Measurements from ENCODE around the gene CYREN.
"Not testable (repeated sequence)": the region's sequence is repeated elsewhere in the genome, so short reads cannot be mapped to it uniquely, and the experiment has no call there.

The CYREN gene

DNA sequence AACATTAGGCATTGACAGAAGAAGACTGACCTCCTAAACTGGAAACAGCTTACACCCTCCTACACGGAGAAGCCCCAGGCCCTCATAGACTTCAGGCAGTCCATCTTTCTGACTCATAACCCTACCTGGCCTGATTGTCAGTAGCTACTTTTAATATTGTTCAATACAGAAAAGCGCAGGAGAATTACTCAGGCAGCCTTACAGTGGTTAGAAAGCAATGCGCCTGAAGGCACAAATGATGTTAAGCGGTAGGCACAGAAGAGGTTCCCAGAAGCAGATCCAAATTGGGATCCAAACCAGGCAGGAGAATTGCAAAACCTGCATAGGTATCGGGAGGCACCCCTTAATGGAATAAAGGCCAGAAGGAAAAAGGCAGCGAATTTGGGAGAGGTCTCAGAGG is 5.4 kb upstream of the CYREN start:
- DNase-seq: no peak

DNA sequence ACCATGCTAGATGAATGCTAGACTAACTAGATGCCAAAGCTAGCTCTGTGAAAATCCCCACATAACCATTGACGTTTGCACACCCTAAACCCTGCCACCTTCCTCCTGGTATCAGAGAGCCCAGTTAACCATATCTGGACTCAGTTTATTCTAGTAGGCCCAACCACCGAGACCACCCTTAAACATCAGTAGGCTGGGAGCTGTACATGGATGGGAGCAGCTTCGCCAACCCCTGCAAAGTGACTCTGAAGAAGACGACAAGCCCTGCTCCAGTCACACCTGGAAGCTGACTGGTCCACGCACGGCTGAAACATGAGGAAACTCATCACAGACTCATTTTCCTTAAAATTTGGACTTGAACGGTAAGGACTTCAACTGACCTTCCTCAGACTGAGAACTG is 4.4 kb upstream of the CYREN start:
- DNase-seq: no peak

DNA sequence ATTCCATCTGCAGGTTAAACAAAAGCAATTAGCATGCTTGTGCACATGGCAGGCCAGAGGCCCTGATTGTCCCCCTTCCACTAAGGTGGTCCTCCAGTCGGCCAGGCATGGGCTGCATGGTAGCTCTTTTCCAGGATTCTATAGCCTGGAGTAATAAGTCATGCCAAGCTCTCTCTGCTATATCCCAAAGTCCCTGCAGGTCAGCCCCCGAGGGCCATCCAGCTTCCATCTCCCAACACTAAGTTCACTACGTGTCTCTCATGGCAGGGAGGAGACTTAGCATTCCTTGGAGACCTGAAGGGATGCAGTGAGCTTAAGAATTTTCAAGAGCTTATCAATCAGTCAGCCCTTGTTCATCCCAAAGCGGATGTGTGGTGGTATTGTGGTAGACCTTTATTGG is 3.4 kb upstream of the CYREN start:
- not testable (repeated sequence) for DNase-seq

DNA sequence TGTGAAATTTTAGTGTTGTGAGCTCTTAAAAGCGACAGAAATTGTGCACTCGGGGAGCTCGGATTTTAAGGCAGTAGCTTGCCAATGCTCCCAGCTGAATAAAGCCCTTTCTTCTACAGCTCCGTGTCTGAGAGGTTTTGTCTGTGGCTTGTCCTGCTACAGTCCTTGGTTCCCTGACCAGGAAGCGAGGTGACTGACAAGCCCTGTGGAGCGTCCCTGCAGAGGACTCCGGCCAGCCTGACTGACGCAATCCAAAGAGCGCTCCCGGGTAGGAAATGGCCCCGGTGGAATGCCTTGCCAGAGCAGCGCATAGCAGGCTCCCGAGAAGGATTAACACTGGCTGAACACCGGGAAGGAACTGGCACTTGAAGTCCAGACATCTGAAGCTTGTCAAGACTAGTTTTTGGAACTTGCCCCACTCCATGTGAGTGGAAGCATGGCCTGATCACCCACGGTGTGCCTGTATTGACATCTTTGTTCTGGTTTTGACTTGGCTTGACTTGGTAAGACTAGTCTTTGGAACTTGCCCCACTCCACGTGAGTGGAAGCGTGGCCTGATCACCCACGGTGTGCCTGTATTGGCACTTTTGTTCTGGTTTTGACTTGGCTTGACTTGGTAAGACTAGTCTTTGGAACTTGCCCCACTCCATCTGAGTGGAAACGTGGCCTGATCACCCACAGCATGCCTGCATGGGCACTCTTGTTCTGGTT is 1.2 kb upstream of the CYREN start:
- not testable (repeated sequence) for DNase-seq

DNA sequence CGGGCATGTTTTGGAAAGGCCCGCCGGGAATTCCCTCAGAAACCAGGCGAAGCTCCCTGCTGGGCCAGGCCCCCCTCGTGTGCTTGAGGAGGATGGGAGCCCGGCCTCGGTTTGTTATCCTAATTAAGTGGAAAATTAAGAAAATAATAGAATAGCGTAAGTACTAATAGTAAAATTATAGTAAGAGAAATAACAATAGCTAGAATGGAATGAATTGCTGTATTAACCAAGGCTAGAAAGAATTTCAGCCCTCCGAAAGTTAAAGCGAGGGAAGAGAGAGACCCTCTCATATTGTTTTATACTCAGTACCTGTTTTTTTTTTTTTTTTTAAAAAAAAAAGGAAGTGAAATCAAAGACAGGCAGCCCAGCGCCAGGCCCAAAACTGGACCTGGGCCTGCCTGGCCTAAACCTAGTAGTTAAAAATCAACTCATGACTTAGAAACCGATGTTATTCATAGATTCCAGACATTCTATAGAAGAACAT is 533 bp upstream of the CYREN start:
- DNase-seq: not testable (repeated sequence)

DNA sequence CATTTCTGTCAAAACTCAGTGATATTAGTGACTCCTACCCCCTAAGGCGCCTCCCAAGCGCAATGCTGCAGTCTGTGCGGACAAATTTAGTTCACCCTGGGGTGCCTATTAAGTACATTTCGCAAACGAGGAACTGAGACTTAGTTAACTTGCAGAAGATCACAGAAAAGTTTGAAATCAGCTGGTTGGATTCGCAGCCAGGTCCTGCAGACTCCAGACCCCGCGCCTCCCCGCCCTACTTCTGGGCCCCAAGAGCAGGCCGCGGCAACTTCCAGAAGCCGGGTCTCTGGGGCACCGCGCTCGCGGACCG is 588 bp downstream of the CYREN start:
- DNase-seq: no peak

DNA sequence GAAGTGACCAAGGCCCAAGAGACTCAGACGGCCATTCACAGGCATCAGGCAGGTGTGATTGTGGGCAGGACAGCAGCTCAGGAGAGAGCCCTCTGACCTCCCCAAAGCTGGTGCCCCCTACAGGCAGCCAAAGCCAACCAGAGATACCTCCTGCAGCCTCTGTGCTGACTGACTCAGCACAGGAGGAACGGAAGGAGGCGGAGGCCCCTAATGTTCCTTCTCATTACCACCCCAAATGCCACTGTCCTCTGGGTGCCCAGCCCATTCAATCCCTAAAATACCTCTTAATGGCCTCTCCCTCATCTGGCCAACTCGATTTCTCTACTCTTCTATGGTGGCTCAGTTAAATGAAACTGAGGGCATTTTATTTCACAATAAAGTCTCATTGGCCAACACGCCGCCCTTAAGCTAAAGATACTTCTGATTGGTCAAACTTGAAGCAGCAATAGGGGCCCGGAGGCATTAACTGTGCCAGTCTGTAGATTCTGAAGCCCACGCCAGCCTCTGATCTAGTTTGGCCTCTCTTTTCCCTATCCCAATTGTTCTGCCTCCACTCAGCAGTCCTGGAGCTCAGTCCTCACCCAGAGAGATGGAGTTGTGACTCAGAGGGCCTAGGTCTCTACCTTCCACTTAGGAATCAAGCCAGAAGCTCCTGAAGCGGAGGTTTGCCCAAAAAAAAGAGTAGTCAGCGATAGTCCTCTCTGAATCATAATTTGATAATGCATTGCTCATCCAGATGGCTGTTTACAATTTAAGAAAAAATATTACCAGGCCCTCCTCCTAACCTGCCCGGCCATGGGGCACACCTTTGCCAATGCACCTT is 1.2 kb downstream of the CYREN start:
- peak; percentile 56 to 71 for DNase-seq

DNA sequence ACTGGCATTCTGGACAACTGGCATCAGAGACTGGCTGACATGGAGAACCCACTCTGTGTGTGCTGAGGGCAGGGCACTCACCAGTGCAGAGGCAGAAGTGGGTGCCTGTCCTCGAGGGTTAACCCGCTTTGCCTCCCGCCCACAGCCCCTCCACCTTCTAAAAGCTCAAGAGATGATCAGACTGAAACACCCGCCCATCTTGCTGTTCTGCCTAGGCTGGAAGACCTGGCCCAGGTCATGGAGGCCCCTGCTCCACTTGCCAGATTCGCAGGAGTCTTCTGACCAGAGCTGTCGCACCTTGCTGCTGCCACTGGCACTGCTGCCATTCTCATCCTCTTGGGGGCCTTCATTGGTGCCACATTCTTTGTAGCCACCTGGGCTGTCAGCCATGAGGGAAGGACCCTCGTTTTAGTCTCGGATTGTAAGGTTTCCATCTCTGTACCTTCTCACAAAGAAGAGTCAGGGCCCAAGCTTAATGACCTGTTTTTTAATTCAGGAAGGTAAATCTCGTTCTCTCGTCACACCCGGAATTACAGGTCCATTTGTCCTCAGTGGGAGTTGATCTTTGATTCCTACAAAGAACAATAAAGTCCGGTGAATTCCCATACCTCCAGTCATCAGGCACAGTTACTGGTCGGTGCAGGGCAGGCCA is 1.9 kb downstream of the CYREN start:
- no peak for DNase-seq

DNA sequence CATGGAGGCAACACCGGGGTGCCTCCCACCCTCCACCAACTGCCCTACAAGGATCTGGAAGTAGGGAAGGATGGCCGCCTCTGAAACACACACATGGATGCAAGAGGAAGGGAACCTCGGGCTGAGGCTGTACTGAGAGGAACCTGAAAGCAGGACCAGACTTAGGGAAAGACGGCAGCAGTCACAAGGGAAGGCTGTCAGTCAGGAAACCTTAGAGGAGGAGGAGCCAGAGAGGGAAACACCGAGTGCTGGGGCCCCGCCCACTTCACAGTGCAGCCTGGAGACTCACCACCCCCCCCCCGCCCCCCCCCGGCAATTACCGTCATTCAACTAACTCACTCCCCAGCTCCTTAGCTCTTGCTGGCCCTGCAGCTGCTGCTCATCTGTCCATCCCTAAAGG is 2.5 kb downstream of the CYREN start:
- DNase-seq: no peak

DNA sequence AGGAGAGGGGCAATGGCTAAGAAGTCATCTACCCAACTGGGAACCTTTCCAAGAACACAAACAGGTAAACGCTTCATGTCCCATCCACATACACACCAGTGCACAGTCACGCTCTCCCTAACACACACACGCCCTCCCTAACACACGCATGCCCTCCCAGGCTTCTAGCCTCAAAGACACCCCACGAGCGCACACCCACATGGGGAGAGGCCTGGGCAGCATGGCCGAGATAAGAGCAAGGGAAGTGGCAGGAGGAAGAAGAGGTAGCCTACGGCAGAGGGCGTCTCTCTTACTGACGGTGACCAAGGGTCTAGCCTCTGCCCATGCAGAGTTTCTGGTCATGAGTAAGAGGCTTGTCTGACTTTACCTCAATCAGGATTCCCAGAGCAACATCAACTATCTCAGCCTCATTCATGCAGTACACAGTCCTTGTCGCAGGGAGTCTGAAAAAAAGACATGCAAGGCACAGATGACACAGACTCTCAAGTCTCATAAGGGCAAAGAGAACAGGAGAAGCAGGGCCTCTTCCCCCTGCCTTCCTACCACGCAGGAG is 3.1 kb downstream of the CYREN start:
- no peak for DNase-seq

DNA sequence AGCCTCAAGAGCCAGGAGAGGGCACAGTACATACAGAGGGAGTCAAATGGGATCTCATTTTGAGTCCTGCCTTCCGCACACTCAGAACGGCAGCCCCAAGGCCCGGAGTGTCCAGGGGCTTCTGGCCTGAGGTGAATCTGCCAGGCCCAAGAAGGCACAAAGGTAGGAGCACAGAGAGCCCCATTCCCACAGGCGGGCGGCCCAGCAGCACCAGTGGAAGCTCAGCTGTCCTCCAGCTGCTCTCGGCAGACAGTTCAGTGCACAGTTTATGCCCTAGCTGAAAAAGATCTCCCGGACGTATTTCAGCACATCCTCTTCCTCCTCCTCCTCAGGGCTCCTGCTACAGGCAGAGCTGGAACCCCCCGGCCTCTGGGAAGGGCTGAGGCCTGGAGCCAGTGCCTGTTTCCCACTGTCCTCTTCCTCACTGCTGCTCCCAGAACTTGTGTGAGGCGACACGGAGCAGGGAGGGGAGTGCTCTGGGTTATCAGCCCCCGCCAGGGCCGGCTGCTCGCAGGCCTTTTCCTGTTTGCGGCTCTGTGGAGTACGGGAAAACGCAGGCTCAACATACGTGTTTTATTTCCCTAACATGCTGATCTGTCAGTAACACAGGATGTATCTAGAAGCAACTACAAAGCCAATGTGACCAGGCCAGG is 4.0 kb downstream of the CYREN start:
- DNase-seq: no peak

DNA sequence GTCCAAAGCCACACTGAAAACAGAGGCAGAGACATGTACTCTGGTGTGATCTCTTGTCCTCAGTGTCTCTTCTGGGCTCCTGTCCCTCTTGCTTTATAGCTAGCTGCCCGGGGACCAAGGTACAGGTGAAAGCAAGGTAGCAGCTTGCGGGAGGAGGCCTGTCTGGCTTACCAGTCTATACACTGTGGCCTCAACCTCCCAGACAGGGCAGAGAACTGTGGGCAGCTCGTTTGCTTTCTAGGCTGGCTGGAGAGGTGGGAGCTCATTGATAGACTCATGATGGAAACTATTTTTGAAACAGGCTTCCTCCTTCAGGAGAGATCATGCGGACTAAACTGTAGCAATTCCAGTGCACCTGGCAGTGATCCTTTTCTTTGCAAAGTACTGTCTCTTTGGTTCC is 4.6 kb downstream of the CYREN start:
- no peak for DNase-seq

DNA sequence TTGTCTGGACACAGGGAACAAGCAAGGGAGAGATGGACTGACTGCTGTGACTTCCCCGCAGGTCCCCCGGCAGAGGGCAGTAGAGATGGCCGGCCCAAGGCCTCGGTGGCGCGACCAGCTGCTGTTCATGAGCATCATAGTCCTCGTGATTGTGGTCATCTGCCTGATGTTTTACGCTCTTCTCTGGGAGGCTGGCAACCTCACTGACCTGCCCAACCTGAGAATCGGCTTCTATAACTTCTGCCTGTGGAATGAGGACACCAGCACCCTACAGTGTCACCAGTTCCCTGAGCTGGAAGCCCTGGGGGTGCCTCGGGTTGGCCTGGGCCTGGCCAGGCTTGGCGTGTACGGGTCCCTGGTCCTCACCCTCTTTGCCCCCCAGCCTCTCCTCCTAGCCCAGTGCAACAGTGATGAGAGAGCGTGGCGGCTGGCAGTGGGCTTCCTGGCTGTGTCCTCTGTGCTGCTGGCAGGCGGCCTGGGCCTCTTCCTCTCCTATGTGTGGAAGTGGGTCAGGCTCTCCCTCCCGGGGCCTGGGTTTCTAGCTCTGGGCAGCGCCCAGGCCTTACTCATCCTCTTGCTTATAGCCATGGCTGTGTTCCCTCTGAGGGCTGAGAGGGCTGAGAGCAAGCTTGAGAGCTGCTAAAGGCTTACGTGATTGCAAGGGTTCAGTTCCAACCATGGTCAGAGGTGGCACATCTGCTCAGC is 6.0 kb downstream of the CYREN start:
- DNase-seq: no peak

DNA sequence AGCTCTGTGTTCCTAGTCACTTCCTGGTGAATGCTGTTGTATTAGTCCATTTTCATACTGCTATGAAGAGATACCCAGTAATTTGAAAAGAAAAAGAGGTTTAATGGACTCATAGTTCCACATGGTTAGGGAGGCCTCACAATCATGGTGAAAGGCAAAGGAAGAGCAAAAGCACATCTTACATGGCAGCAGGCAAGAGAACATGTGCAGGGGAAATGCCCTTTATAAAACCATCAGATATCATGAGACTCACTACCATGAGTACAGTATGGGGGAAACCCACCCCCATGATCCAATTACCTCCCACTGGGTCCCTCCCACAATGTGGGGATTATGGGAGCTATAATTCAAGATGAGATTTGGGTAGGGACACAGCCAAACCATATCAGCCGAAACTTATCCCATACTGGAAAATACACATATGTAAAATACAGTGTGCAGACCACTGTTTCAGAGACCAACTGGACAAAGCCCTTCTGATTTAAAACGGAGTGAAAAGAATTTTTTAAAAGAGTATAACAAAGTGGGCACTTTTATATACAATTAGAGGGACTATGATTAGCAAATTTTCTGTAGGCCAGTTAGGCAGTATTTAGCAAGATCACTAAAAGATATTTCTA is 8.0 kb downstream of the CYREN start:
- no peak for DNase-seq

DNA sequence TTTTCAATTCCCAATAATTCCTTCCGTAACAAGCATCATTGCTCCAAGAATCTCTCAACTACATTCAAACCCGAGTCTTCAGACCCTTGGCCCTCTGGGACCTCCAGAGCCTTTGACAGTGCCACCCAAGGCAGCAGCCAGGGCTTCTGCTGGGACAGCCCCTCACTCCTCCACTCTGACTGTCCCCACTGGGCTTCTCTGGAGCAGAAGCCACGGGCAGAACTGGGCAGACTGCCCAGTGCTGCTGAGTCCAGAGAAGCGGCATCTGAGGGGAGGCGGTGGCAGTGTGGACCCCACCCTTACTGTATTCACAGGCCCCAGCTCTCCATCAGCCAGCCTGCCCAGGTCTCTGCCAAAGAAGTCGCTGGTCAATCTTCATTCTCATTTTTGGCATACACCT is 8.8 kb downstream of the CYREN start:
- DNase-seq: no peak

DNA sequence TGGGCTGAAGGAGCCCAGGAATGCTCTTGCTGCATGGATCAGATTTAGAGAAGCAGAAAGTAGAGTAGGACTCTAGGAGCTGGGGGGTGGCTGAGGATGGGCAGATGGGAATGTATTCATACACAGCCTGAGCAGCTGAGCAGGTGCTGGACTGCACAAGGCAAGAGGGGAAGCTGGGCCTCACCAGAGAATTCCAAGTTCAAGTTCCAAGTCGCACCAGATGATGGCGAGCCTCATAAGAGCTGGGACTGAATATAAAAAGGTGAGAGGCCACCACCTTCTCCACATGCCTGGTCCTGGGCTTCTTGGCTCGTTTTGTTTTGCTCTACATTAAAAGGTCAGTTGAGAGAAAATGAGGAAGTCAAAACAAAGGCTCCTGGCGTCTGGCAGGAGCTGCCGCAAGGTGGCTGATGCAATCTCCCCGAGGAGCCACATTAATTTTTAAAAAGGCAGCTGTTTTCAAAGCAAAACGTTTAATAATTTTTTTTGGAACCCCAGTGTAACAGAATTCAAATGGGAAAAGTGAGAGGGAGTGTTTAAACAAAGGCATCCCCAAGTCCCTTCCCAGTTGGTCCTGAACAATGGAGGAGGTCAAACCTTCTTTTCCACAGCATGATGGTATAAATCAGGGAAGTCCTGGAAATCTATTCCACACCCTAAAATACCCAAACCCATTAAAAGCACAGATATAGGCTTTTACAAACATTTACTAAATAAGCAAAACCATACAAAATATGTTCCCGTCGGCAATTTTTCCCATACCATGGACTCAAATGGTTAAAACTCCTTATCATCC is 9.5 kb downstream of the CYREN start:
- peak; percentile 69 to 77 for DNase-seq

DNA sequence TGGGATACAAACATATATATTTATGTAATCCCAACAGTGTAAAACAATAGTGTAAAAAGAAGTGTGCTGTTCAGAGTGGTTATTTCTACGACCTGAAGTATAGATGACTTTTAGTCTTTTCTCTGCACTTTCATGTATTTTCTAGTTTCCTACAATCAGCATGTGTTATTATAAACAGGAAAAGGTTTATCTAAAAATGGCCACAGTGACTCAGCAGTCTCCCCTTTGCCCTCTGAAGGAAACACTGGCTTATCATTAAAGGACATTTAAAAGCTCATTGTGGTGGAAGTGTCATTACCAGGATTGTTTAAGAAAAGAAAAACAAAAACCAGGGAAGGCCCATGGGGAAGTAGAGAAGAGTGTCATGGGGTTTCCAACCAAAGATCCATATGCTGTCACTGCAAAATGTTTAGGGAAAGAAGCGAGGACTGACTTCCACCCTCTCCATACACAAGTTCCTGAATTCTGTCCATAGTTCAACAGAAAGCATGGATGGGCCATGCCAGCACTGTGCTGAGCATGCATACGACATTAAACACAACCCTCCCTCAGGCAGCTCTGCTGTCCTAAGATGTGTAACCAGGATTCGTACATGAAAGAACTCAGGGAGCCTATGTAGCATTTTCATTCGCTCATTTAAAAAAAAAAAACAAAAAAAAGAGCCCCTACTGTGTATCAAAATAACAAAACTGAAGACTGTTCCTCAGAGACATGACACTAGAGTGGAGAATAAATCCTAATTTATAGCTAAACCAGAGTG is 10.2 kb downstream of the CYREN start:
- DNase-seq: peak in 1 of 2 experiments; percentile 19

DNA sequence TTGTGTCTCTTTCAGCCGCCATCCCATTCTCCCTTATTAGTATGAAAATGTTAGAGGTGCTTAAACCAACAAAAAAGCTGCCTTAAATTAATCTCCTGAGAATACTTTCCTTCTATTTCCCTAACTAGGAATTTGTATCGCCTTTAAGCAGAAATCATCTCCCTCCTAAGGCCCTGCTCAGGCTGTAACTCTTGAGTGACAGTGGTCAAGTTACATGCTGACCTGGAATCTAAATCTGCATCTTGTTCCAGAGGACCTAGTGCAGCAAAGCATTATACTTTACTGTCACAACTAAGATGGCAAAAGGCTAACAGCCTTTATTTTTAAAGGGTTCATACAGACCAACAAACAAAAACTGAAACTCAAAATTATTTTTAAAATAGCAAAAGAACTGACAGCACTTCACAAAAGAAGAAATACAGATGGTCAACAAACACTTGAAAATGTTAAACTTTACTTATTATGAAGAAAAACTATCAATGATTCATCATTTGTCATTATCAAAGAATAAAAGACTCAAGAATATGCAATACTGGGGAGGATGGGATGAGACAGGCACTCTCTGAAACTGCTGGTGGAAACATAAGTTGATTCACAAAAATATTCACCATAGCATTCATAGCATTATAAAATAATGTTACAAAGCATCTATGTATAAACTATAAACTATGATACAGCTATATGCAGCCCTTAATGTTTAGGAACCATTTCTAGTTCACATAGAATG is 11.0 kb downstream of the CYREN start:
- no peak for DNase-seq

DNA sequence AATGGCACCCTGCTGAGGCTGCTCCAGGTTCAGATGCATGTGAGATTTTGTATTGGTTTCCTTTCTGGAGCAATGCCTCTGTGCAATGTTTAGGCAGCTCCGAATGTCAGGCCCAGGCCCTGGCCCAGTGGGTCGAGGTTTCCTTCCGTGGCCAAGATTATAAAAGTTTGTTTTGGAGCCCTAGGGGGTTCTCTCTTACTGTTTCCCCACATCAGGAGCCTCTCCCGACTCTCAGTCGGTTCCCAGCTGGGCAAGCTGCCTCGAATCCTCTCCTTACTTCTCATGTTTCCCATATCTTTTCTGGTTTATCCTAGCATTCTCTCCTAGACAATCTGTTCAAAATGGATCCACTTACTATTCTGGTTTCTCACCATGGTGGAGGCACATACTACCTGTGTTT is 11.6 kb downstream of the CYREN start:
- no peak for DNase-seq
